ENCODE data around the gene SCFD1. TPM values are rescaled to one million over a fixed set of nuclear protein-coding genes. Genes with fewer than 3 reads are reported as not detected.
"Not testable (repeated sequence)": the region's sequence is repeated elsewhere in the genome, so short reads cannot be mapped to it uniquely, and the experiment has no call there.

Gene SCFD1
- total RNA-seq (10 to 100 TPM; 47.0 to 58.4 (median 53.5) TPM), polyA plus RNA-seq (10 to 100 TPM; 67.3 to 71.5 TPM)

- WGBS, 2 donors, result 1% methylated on average over 35 of the region's 35 CpGs
- Histone ChIP-seq H3K36me3 (no peaks in the 10 kb centered on the region), H3K27ac (peak within 1 kb of the TSS; percentile 76 to 91 (median 90)), H3K4me1 (peaks cover 9 to 17% (median 13%) of the 10 kb centered on the region in 3 donors), H3K4me3 (peak within 1 kb of the TSS; percentile 43 to 83 (median 72)), H3K9me3 (no peaks in the 10 kb centered on the region), H3K27me3 (no peaks in the 10 kb centered on the region)
- ATAC-seq, result peak; percentile 98 to 100 (median 99)
- FAIRE-seq, result no peak
- no peak for TF ChIP-seq CTCF (IDR thresholded peaks at IDR 0.05)
- DNase-seq, result peak; percentile 93 to 96 (median 94)
- intact Hi-C loops (cut with DNase I), result no loop called here
These were observed at the start of gene SCFD1 for GRCh38 chr14:30621940-30622830. TSS of gene SCFD1 (plus strand) at chr14:30622319. CDS start at chr14:30622339, 20 bp downstream.

GRCh38 chr14:30572771-30573170 lies 49.3 kb upstream of the SCFD1 start:
- Histone ChIP-seq H3K27me3 (no peaks in the 10 kb centered on the region), H3K4me3 (no peak overlapping the region), H3K4me1 (peaks cover 0 to 18% (median 11%) of the 10 kb centered on the region in 3 donors), H3K36me3 (no peaks in the 10 kb centered on the region), H3K9me3 (no peaks in the 10 kb centered on the region), H3K27ac (no peak overlapping the region)
- 47 to 69% methylated on average over 1 of the region's 1 CpG for WGBS, 2 donors
- no peak for ATAC-seq
- no peak for DNase-seq
- no peak for FAIRE-seq
- TF ChIP-seq CTCF (IDR thresholded peaks at IDR 0.05), result no peak
- intact Hi-C loops (cut with DNase I), result no loop called here

- WGBS, 2 donors, result 23 to 26% methylated on average over 5 of the region's 5 CpGs
- ATAC-seq (peak; percentile 48 to 77 (median 70)), FAIRE-seq (no peak), DNase-seq (peak in 1 of 6 donors; percentile 17)
- intact Hi-C loops (cut with DNase I), result no loop called here
- H3K9me3 ChIP-seq, result no peaks in the 10 kb centered on the region
- H3K27me3 ChIP-seq, result no peaks in the 10 kb centered on the region
- no peak overlapping the region for H3K27ac ChIP-seq
- peaks cover 0 to 18% (median 11%) of the 10 kb centered on the region in 3 donors for H3K4me1 ChIP-seq
- no peak for TF ChIP-seq CTCF (IDR thresholded peaks at IDR 0.05)
- H3K4me3 ChIP-seq, result no peak overlapping the region
- H3K36me3 ChIP-seq, result no peaks in the 10 kb centered on the region
These were observed 48.8 kb upstream of the SCFD1 start for GRCh38 chr14:30573226-30573814.

- intact Hi-C loops (cut with DNase I), result no loop called here
- no peak for TF ChIP-seq CTCF (IDR thresholded peaks at IDR 0.05)
- WGBS, 2 donors, result 88 to 89% methylated on average over 2 of the region's 2 CpGs
- Histone ChIP-seq H3K27ac (no peak overlapping the region), H3K9me3 (no peaks in the 10 kb centered on the region), H3K36me3 (no peaks in the 10 kb centered on the region), H3K4me1 (peaks cover 0 to 18% (median 11%) of the 10 kb centered on the region in 3 donors), H3K4me3 (no peak overlapping the region), H3K27me3 (no peaks in the 10 kb centered on the region)
- DNase-seq, result no peak
- ATAC-seq, result no peak
- FAIRE-seq, result no peak
These were observed 48.2 kb upstream of the SCFD1 start for GRCh38 chr14:30573966-30574365.

GRCh38 chr14:30574777-30575176 lies 47.3 kb upstream of the SCFD1 start:
- DNase-seq; ATAC-seq; H3K9me3 ChIP-seq; intact Hi-C loops (cut with DNase I); H3K4me3 ChIP-seq; H3K27me3 ChIP-seq; FAIRE-seq; H3K27ac ChIP-seq; H3K36me3 ChIP-seq: not testable (repeated sequence)
- H3K4me1 ChIP-seq, result peaks cover 0 to 18% (median 11%) of the 10 kb centered on the region in 3 donors
- WGBS, 2 donors, result 91 to 95% methylated on average over 3 of the region's 3 CpGs

- H3K4me3 ChIP-seq; FAIRE-seq; H3K27me3 ChIP-seq; H3K9me3 ChIP-seq; H3K36me3 ChIP-seq; ATAC-seq; intact Hi-C loops (cut with DNase I); H3K27ac ChIP-seq; DNase-seq: not testable (repeated sequence)
- peaks cover 0 to 18% (median 11%) of the 10 kb centered on the region in 3 donors for H3K4me1 ChIP-seq
- WGBS, 2 donors, result 98 to 100% methylated on average over 1 of the region's 1 CpG
These were observed 45.8 kb upstream of the SCFD1 start for GRCh38 chr14:30576333-30576732.
